ENCODE results near the gene SHPK. TPM values are rescaled to one million over a fixed set of nuclear protein-coding genes. Genes with fewer than 3 reads are reported as not detected.

The SHPK gene
- total and polyA plus RNA-seq, 4 experiments from 2014 or later = 5.8 to 11.6 (median 8.3) TPM

GRCh38 chr17:3596804-3597464, 39.1 kb downstream of the SHPK start:
- no peaks in the 10 kb centered on the region for H3K9me3 ChIP-seq (ENCODE audit: control insufficient read depth in 1 of 2, low read length in 2 of 2)
- Mint-ChIP-seq H3K9me3 (no peaks in the 10 kb centered on the region), H3K36me3 (peaks cover 0 to 1% of the 10 kb centered on the region in 2 donors), H3K4me1 (no peaks in the 10 kb centered on the region), H3K4me3 (no peak overlapping the region), H3K27me3 (no peaks in the 10 kb centered on the region), H3K27ac (no peak overlapping the region)
- no peak overlapping the region for H3K4me3 ChIP-seq (ENCODE audit: low read length in 2 of 2)
- no peaks in the 10 kb centered on the region for H3K36me3 ChIP-seq (ENCODE audit: insufficient read depth, low read length)
- H3K27me3 ChIP-seq (ENCODE audit: insufficient read depth, low read length) = no peaks in the 10 kb centered on the region
- intact Hi-C loops (cut with micrococcal nuclease) = no loop called here
- ChIA-PET CTCF (ENCODE audit: partially characterized antibody) (no interaction called here), POLR2A (ENCODE audit: partially characterized antibody) (no interaction called here)
- no peaks in the 10 kb centered on the region for H3K4me1 ChIP-seq (ENCODE audit: insufficient read depth, low read length)
- DNase-seq = no peak
- H3K27ac ChIP-seq (ENCODE audit: low read depth, low read length) = no peak overlapping the region

- Histone ChIP-seq H3K9me3 (ENCODE audit: control insufficient read depth in 1 of 2, low read length in 2 of 2) (no peaks in the 10 kb centered on the region), H3K36me3 (ENCODE audit: insufficient read depth, low read length) (no peaks in the 10 kb centered on the region), H3K27ac (ENCODE audit: low read depth, low read length) (no peak overlapping the region), H3K4me3 (ENCODE audit: low read length in 2 of 2) (no peak overlapping the region), H3K4me1 (ENCODE audit: insufficient read depth, low read length) (no peaks in the 10 kb centered on the region), H3K27me3 (ENCODE audit: insufficient read depth, low read length) (no peaks in the 10 kb centered on the region)
- CTCF ChIA-PET (ENCODE audit: partially characterized antibody) = no interaction called here
- no peaks in the 10 kb centered on the region for H3K4me1 Mint-ChIP-seq
- no peaks in the 10 kb centered on the region for H3K27me3 Mint-ChIP-seq
- H3K9me3 Mint-ChIP-seq = no peaks in the 10 kb centered on the region
- intact Hi-C loops (cut with micrococcal nuclease) = no loop called here
- H3K4me3 Mint-ChIP-seq = no peak overlapping the region
- DNase-seq = no peak
- POLR2A ChIA-PET (ENCODE audit: partially characterized antibody) = no interaction called here
- no peak overlapping the region for H3K27ac Mint-ChIP-seq
- peaks cover 10 to 12% of the 10 kb centered on the region in 2 donors for H3K36me3 Mint-ChIP-seq
Observed at GRCh38 chr17:3594976-3595375, 41.1 kb downstream of the SHPK start.

- H3K9me3 ChIP-seq (ENCODE audit: control insufficient read depth in 1 of 2, low read length in 2 of 2) = no peaks in the 10 kb centered on the region
- Mint-ChIP-seq H3K27ac (no peak overlapping the region), H3K36me3 (peaks cover 18 to 20% of the 10 kb centered on the region in 2 donors), H3K4me1 (no peaks in the 10 kb centered on the region), H3K27me3 (no peaks in the 10 kb centered on the region), H3K4me3 (no peak overlapping the region), H3K9me3 (no peaks in the 10 kb centered on the region)
- no peak for DNase-seq
- H3K27me3 ChIP-seq (ENCODE audit: insufficient read depth, low read length) = no peaks in the 10 kb centered on the region
- no peak overlapping the region for H3K27ac ChIP-seq (ENCODE audit: low read depth, low read length)
- H3K36me3 ChIP-seq (ENCODE audit: insufficient read depth, low read length) = no peaks in the 10 kb centered on the region
- no peaks in the 10 kb centered on the region for H3K4me1 ChIP-seq (ENCODE audit: insufficient read depth, low read length)
- intact Hi-C loops (cut with micrococcal nuclease) = no loop called here
- H3K4me3 ChIP-seq (ENCODE audit: low read length in 2 of 2) = no peak overlapping the region
- ChIA-PET POLR2A (ENCODE audit: partially characterized antibody) (no interaction called here), CTCF (ENCODE audit: partially characterized antibody) (no interaction called here)
Observed at GRCh38 chr17:3594051-3594800, 41.8 kb downstream of the SHPK start.

GRCh38 chr17:3593384-3593783, 42.7 kb downstream of the SHPK start:
- ChIA-PET POLR2A (ENCODE audit: partially characterized antibody) (no interaction called here), CTCF (ENCODE audit: partially characterized antibody) (no interaction called here)
- peaks cover 20% of the 10 kb centered on the region in 2 donors for H3K36me3 Mint-ChIP-seq
- intact Hi-C loops (cut with micrococcal nuclease) = no loop called here
- H3K4me1 ChIP-seq (ENCODE audit: insufficient read depth, low read length) = no peaks in the 10 kb centered on the region
- H3K4me3 Mint-ChIP-seq = no peak overlapping the region
- H3K27ac ChIP-seq (ENCODE audit: low read depth, low read length) = no peak overlapping the region
- H3K36me3 ChIP-seq (ENCODE audit: insufficient read depth, low read length) = no peaks in the 10 kb centered on the region
- H3K4me3 ChIP-seq (ENCODE audit: low read length in 2 of 2) = no peak overlapping the region
- no peaks in the 10 kb centered on the region for H3K4me1 Mint-ChIP-seq
- DNase-seq = no peak
- no peaks in the 10 kb centered on the region for H3K9me3 Mint-ChIP-seq
- H3K27me3 Mint-ChIP-seq = no peaks in the 10 kb centered on the region
- no peaks in the 10 kb centered on the region for H3K9me3 ChIP-seq (ENCODE audit: control insufficient read depth in 1 of 2, low read length in 2 of 2)
- peak overlapping the region in 3 of 7 donors; percentile 29 to 42 (median 32) for H3K27ac Mint-ChIP-seq
- H3K27me3 ChIP-seq (ENCODE audit: insufficient read depth, low read length) = no peaks in the 10 kb centered on the region

- Histone ChIP-seq H3K4me1 (ENCODE audit: insufficient read depth, low read length) (no peaks in the 10 kb centered on the region), H3K36me3 (ENCODE audit: insufficient read depth, low read length) (no peaks in the 10 kb centered on the region), H3K27me3 (ENCODE audit: insufficient read depth, low read length) (no peaks in the 10 kb centered on the region), H3K4me3 (ENCODE audit: low read length in 2 of 2) (no peak overlapping the region), H3K27ac (ENCODE audit: low read depth, low read length) (no peak overlapping the region), H3K9me3 (ENCODE audit: control insufficient read depth in 1 of 2, low read length in 2 of 2) (no peaks in the 10 kb centered on the region)
- intact Hi-C loops (cut with micrococcal nuclease) = no loop called here
- Mint-ChIP-seq H3K4me3 (no peak overlapping the region), H3K27ac (no peak overlapping the region), H3K36me3 (peaks cover 20 to 25% of the 10 kb centered on the region in 2 donors), H3K4me1 (no peaks in the 10 kb centered on the region), H3K27me3 (no peaks in the 10 kb centered on the region), H3K9me3 (no peaks in the 10 kb centered on the region)
- DNase-seq = no peak
- POLR2A ChIA-PET (ENCODE audit: partially characterized antibody) = no interaction called here
- CTCF ChIA-PET (ENCODE audit: partially characterized antibody) = no interaction called here
Observed at GRCh38 chr17:3592216-3592860, 43.7 kb downstream of the SHPK start.

GRCh38 chr17:3590768-3591167, 45.3 kb downstream of the SHPK start:
- no peak overlapping the region for H3K27ac ChIP-seq (ENCODE audit: low read depth, low read length)
- ChIA-PET CTCF (ENCODE audit: partially characterized antibody) (no interaction called here), POLR2A (ENCODE audit: partially characterized antibody) (no interaction called here)
- DNase-seq = no peak
- Mint-ChIP-seq H3K9me3 (no peaks in the 10 kb centered on the region), H3K27me3 (no peaks in the 10 kb centered on the region), H3K4me1 (no peaks in the 10 kb centered on the region), H3K27ac (peak overlapping the region in 1 of 7 donors; percentile 17), H3K4me3 (no peak overlapping the region), H3K36me3 (peaks cover 20 to 32% of the 10 kb centered on the region in 2 donors)
- no peaks in the 10 kb centered on the region for H3K27me3 ChIP-seq (ENCODE audit: insufficient read depth, low read length)
- H3K9me3 ChIP-seq (ENCODE audit: control insufficient read depth in 1 of 2, low read length in 2 of 2) = no peaks in the 10 kb centered on the region
- intact Hi-C loops (cut with micrococcal nuclease) = no loop called here
- H3K4me3 ChIP-seq (ENCODE audit: low read length in 2 of 2) = no peak overlapping the region
- H3K4me1 ChIP-seq (ENCODE audit: insufficient read depth, low read length) = no peaks in the 10 kb centered on the region
- no peaks in the 10 kb centered on the region for H3K36me3 ChIP-seq (ENCODE audit: insufficient read depth, low read length)

- CTCF ChIA-PET (ENCODE audit: partially characterized antibody) = no interaction called here
- Histone ChIP-seq H3K36me3 (ENCODE audit: insufficient read depth, low read length) (no peaks in the 10 kb centered on the region), H3K27ac (ENCODE audit: low read depth, low read length) (no peak overlapping the region), H3K4me3 (ENCODE audit: low read length in 2 of 2) (no peak overlapping the region), H3K4me1 (ENCODE audit: insufficient read depth, low read length) (no peaks in the 10 kb centered on the region), H3K27me3 (ENCODE audit: insufficient read depth, low read length) (no peaks in the 10 kb centered on the region), H3K9me3 (ENCODE audit: control insufficient read depth in 1 of 2, low read length in 2 of 2) (no peaks in the 10 kb centered on the region)
- Mint-ChIP-seq H3K4me1 (no peaks in the 10 kb centered on the region), H3K27me3 (no peaks in the 10 kb centered on the region), H3K36me3 (peaks cover 20 to 32% of the 10 kb centered on the region in 2 donors), H3K9me3 (no peaks in the 10 kb centered on the region), H3K4me3 (no peak overlapping the region), H3K27ac (no peak overlapping the region)
- POLR2A ChIA-PET (ENCODE audit: partially characterized antibody) = no interaction called here
- DNase-seq = no peak
- intact Hi-C loops (cut with micrococcal nuclease) = no loop called here
Observed at GRCh38 chr17:3590231-3590630, 45.8 kb downstream of the SHPK start.
